DND-41 (cell line): ENCODE measurements around the gene EYS.

Experiments used
- CTCF ChIP-seq: IDR thresholded peaks from 2 replicates; pipeline ENCODE4 v1.5.1; 2012; ENCODE audit warnings: borderline replicate concordance, low read length, moderate library complexity, mild to moderate bottlenecking; ENCODE audit not compliant: poor library complexity, severe bottlenecking; ENCODE audit errors: extremely low read depth
- EZH2 ChIP-seq: IDR thresholded peaks from 3 replicates; pipeline ENCODE4 v1.6.1; 2012; ENCODE audit warnings: borderline replicate concordance, low read depth, mild to moderate bottlenecking, moderate library complexity, low read length, inconsistent platforms; ENCODE audit not compliant: severe bottlenecking

GRCh38 chr6:65045801-65046200 is 661.2 kb downstream of the EYS start:
- TF ChIP-seq CTCF (no peak), EZH2 (no peak)
